HepG2 (cell line): ENCODE results near the gene CLP1. TPM values are rescaled to one million over a fixed set of nuclear protein-coding genes. Genes with fewer than 3 reads are reported as not detected.

Experiments used
- ARID5B ChIP-seq: IDR thresholded peaks from 2 replicates; pipeline ENCODE4 v1.4.0; 2020; ENCODE audit warnings: mild to moderate bottlenecking, missing genetic modification reagents
- ARNT2 ChIP-seq: sonication (generic); formaldehyde crosslinking; IDR thresholded peaks from 2 replicates; pipeline ENCODE4 v1.8.0; 2022; ENCODE audit warnings: mild to moderate bottlenecking, low read depth, missing genetic modification reagents, moderate library complexity
- CENPX ChIP-seq: sonication (generic); formaldehyde crosslinking; IDR thresholded peaks from 2 replicates; pipeline ENCODE4 v1.9.0; 2021; ENCODE audit warnings: mild to moderate bottlenecking, missing genetic modification reagents, moderate library complexity
- CERS6 ChIP-seq: sonication (generic); formaldehyde crosslinking; IDR thresholded peaks from 2 replicates; pipeline ENCODE4 v1.5.0; 2020; ENCODE audit warnings: missing genetic modification reagents
- CHCHD3 ChIP-seq: sonication (generic); formaldehyde crosslinking; IDR thresholded peaks from 2 replicates; pipeline ENCODE4 v1.8.0; 2022; ENCODE audit warnings: mild to moderate bottlenecking, missing genetic modification reagents, moderate library complexity
- DNMT1 ChIP-seq: sonication (generic); formaldehyde crosslinking; IDR thresholded peaks from 2 replicates; pipeline ENCODE4 v1.5.1; 2020; ENCODE audit warnings: mild to moderate bottlenecking, missing genetic modification reagents
- HOXA7 ChIP-seq: sonication (generic); formaldehyde crosslinking; IDR thresholded peaks from 2 replicates; pipeline ENCODE4 v1.8.1; 2022; ENCODE audit warnings: mild to moderate bottlenecking, missing genetic modification reagents, moderate library complexity
- JUN ChIP-seq: sonication (generic); formaldehyde crosslinking; IDR thresholded peaks from 2 replicates; pipeline ENCODE4 v1.4.0; 2020; ENCODE audit warnings: mild to moderate bottlenecking, missing genetic modification reagents
- KDM5A ChIP-seq: fragments of 200-600 bp; sonication (generic); IDR thresholded peaks from 2 replicates; pipeline ENCODE4 v1.7.0; 2018; ENCODE audit warnings: antibody characterized with exemption, mild to moderate bottlenecking, low read length, borderline replicate concordance
- NFIB ChIP-seq: sonication (generic); formaldehyde crosslinking; IDR thresholded peaks from 2 replicates; pipeline ENCODE4 v1.9.0; 2021; ENCODE audit warnings: missing genetic modification reagents, mild to moderate bottlenecking, borderline replicate concordance
- PITX1 ChIP-seq: sonication (generic); formaldehyde crosslinking; IDR thresholded peaks from 2 replicates; pipeline ENCODE4 v1.5.1; 2020; ENCODE audit warnings: mild to moderate bottlenecking, missing genetic modification reagents
- SMAD3 ChIP-seq: sonication (generic); formaldehyde crosslinking; IDR thresholded peaks from 2 replicates; pipeline ENCODE4 v1.4.0; 2020; ENCODE audit warnings: missing genetic modification reagents
- SMAD9 ChIP-seq: sonication (generic); formaldehyde crosslinking; IDR thresholded peaks from 2 replicates; pipeline ENCODE4 v1.5.1; 2020; ENCODE audit warnings: mild to moderate bottlenecking, missing genetic modification reagents
- TBL1XR1 ChIP-seq: fragments of 150-350 bp; IDR thresholded peaks from 2 replicates; pipeline ENCODE4 v1.6.1; 2014; ENCODE audit warnings: borderline replicate concordance, low read length; ENCODE audit not compliant: partially characterized antibody
- ZFAT ChIP-seq: sonication (generic); formaldehyde crosslinking; conservative IDR thresholded peaks from 2 replicates; pipeline ENCODE4 v1.8.1; 2023; ENCODE audit warnings: missing genetic modification reagents, inconsistent platforms
- ZNF264 ChIP-seq: sonication (generic); formaldehyde crosslinking; IDR thresholded peaks from 2 replicates; pipeline ENCODE4 v1.4.0; 2020; ENCODE audit warnings: missing genetic modification reagents
- ZNF414 ChIP-seq: sonication (generic); formaldehyde crosslinking; IDR thresholded peaks from 2 replicates; pipeline ENCODE4 v1.5.0; 2020; ENCODE audit warnings: missing genetic modification reagents
- ZNF510 ChIP-seq: sonication (generic); formaldehyde crosslinking; IDR thresholded peaks from 2 replicates; pipeline ENCODE4 v1.4.0; 2020; ENCODE audit warnings: low read depth, mild to moderate bottlenecking, missing genetic modification reagents
- ZNF605 ChIP-seq: sonication (generic); formaldehyde crosslinking; IDR thresholded peaks from 2 replicates; pipeline ENCODE4 v1.8.0; 2022; ENCODE audit warnings: mild to moderate bottlenecking, missing genetic modification reagents
- ZNF607 ChIP-seq: sonication (generic); formaldehyde crosslinking; IDR thresholded peaks from 2 replicates; pipeline ENCODE4 v1.5.1; 2020; ENCODE audit warnings: missing genetic modification reagents, mild to moderate bottlenecking, borderline replicate concordance
- ZNF615 ChIP-seq: sonication (generic); formaldehyde crosslinking; IDR thresholded peaks from 2 replicates; pipeline ENCODE4 v1.5.0; 2020; ENCODE audit warnings: mild to moderate bottlenecking, missing genetic modification reagents, borderline replicate concordance
- ZNF713 ChIP-seq: sonication (generic); formaldehyde crosslinking; IDR thresholded peaks from 2 replicates; pipeline ENCODE4 v1.4.0; 2020; ENCODE audit warnings: mild to moderate bottlenecking, missing genetic modification reagents
- polyA plus RNA-seq, 8 experiments: library from polyadenylated mRNA; depleted of rRNA in 3 of 8; stranded (reverse) in 7 of 8; unstranded in 1 of 8; fragments of >200 nt; fragmentation: Illumina TruSeq in 4 of 8; extraction: Trizol in 4 of 8; gene quantifications; 2 replicates each; pipeline versions ENCODE4 v1.2.1 to v1.2.3, GENCODE V29; 2011 to 2016; ENCODE audit warnings: low read depth in 4 of 8, missing spikeins in 1 of 8, mixed read lengths in 1 of 8; ENCODE audit not compliant: insufficient read depth in 1 of 8
- total RNA-seq, 5 experiments: library from RNA; depleted of rRNA; stranded (reverse); fragments of >200 nt; fragmentation: Illumina TruSeq; extraction: Trizol; gene quantifications; 2 replicates each; pipeline ENCODE4 v1.2.3, GENCODE V29; 2016; ENCODE audit warnings: low read depth in 1 of 5
- TF ChIP-seq, protein P1 (sequence below): sonication (generic); formaldehyde crosslinking; IDR thresholded peaks from 2 replicates; pipeline ENCODE4 v1.4.0; 2020; ENCODE audit warnings: missing genetic modification reagents

The CLP1 gene
- total and polyA plus RNA-seq, 2 of the 13 experiments (the other 11 are each of a cell fraction or from before 2014, with no cell fraction given) = 14.6 to 24.8 TPM

GRCh38 chr11:57639321-57640067 lies 18.1 kb upstream of the CLP1 start (continued):
- TF ChIP-seq ARID5B (peak; percentile 56; the same call in 1 of the 2 replicates), ZNF607 (no peak), HOXA7 (no peak), DNMT1 (CRISPR knock-in tag) (no peak), ZNF264 (CRISPR knock-in tag) (no peak), ARNT2 (CRISPR knock-in tag) (no peak), CERS6 (no peak), PITX1 (0 out of 2 replicates have a peak, but pooled peaks have one; percentile 33), ZNF414 (CRISPR knock-in tag) (no peak), ZNF605 (CRISPR knock-in tag) (no peak), TBL1XR1 (no peak), NFIB (CRISPR knock-in tag) (no peak), ZNF510 (CRISPR knock-in tag) (no peak), JUN (CRISPR knock-in tag) (no peak), SMAD9 (CRISPR knock-in tag) (no peak), KDM5A (no peak), ZNF713 (CRISPR knock-in tag) (no peak), CENPX (no peak), SMAD3 (CRISPR knock-in tag) (no peak), ZNF615 (no peak), CHCHD3 (CRISPR knock-in tag) (no peak), ZFAT (no peak)
- TF ChIP-seq, protein P1, sequence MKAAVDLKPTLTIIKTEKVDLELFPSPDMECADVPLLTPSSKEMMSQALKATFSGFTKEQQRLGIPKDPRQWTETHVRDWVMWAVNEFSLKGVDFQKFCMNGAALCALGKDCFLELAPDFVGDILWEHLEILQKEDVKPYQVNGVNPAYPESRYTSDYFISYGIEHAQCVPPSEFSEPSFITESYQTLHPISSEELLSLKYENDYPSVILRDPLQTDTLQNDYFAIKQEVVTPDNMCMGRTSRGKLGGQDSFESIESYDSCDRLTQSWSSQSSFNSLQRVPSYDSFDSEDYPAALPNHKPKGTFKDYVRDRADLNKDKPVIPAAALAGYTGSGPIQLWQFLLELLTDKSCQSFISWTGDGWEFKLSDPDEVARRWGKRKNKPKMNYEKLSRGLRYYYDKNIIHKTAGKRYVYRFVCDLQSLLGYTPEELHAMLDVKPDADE = no peak
